IMR-90 (cell line): ENCODE measurements around the gene PBXIP1.

Experiments used
- BHLHE40 ChIP-seq: fragments of 150-350 bp; IDR thresholded peaks from 2 replicates; pipeline ENCODE4 v1.6.1; 2016; ENCODE audit warnings: mild to moderate bottlenecking, low read depth, low read length
- CEBPB ChIP-seq: IDR thresholded peaks from 2 replicates; pipeline ENCODE4 v1.6.1; 2012; ENCODE audit warnings: low read depth, low read length, improper control_type of control experiment
- MAFK ChIP-seq: IDR thresholded peaks from 2 replicates; pipeline ENCODE4 v1.6.1; 2012; ENCODE audit warnings: low read depth, low read length, improper control_type of control experiment
- MAZ ChIP-seq: IDR thresholded peaks from 2 replicates; pipeline ENCODE4 v1.6.1; 2012; ENCODE audit warnings: low read depth, mild to moderate bottlenecking, low read length, improper control_type of control experiment, moderate library complexity, borderline replicate concordance
- POLR2A ChIP-seq: IDR thresholded peaks from 2 replicates; pipeline ENCODE4 v1.6.1; 2012; ENCODE audit warnings: mild to moderate bottlenecking, low read depth, low read length
- RAD21 ChIP-seq: IDR thresholded peaks from 2 replicates; pipeline ENCODE4 v1.6.1; 2012; ENCODE audit warnings: low read length, improper control_type of control experiment
- RCOR1 ChIP-seq: IDR thresholded peaks from 2 replicates; pipeline ENCODE4 v1.6.1; 2012; ENCODE audit warnings: mild to moderate bottlenecking, low read length, improper control_type of control experiment; ENCODE audit not compliant: insufficient replicate concordance
- SMC3 ChIP-seq: fragments of 150-350 bp; IDR thresholded peaks from 2 replicates; pipeline ENCODE4 v1.6.1; 2016; ENCODE audit warnings: low read depth, mild to moderate bottlenecking, antibody characterized with exemption, low read length, moderate library complexity
- TF ChIP-seq, protein P1 (sequence below): conservative IDR thresholded peaks from 2 replicates; pipeline ENCODE4 v1.5.1; 2012; ENCODE audit warnings: mild to moderate bottlenecking, low read depth, low read length, improper control_type of control experiment
- TF ChIP-seq, protein P2 (sequence below): fragments of 150-350 bp; IDR thresholded peaks from 2 replicates; pipeline ENCODE4 v1.6.1; 2016; ENCODE audit warnings: low read depth, mild to moderate bottlenecking, low read length, moderate library complexity, borderline replicate concordance

DNA sequence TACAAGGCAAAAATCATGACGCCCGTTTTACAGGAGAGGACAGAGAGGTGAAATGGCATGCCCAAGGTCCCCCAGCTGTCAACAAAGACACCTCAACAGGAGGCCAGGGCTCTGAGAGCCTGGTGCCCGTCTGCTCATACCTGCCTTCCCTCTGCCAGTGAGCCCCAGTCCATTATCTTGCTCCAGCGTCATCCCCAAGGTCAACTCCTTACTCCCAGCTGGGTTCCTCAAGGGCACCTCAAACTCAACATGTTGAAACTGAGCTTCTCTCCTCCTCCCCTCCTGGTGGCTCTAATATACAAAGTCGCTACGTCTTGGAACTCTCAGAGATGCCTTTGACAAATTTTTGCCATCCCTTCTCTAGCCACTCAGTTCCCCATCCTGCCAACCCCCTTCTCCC is 3.2 kb downstream of the PBXIP1 start:
- TF ChIP-seq CEBPB (no peak), MAFK (no peak), POLR2A (no peak), RAD21 (no peak), SMC3 (no peak), RCOR1 (no peak), MAZ (no peak), BHLHE40 (no peak)
- TF ChIP-seq, protein P1, sequence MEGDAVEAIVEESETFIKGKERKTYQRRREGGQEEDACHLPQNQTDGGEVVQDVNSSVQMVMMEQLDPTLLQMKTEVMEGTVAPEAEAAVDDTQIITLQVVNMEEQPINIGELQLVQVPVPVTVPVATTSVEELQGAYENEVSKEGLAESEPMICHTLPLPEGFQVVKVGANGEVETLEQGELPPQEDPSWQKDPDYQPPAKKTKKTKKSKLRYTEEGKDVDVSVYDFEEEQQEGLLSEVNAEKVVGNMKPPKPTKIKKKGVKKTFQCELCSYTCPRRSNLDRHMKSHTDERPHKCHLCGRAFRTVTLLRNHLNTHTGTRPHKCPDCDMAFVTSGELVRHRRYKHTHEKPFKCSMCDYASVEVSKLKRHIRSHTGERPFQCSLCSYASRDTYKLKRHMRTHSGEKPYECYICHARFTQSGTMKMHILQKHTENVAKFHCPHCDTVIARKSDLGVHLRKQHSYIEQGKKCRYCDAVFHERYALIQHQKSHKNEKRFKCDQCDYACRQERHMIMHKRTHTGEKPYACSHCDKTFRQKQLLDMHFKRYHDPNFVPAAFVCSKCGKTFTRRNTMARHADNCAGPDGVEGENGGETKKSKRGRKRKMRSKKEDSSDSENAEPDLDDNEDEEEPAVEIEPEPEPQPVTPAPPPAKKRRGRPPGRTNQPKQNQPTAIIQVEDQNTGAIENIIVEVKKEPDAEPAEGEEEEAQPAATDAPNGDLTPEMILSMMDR: no peak
- TF ChIP-seq, protein P2, sequence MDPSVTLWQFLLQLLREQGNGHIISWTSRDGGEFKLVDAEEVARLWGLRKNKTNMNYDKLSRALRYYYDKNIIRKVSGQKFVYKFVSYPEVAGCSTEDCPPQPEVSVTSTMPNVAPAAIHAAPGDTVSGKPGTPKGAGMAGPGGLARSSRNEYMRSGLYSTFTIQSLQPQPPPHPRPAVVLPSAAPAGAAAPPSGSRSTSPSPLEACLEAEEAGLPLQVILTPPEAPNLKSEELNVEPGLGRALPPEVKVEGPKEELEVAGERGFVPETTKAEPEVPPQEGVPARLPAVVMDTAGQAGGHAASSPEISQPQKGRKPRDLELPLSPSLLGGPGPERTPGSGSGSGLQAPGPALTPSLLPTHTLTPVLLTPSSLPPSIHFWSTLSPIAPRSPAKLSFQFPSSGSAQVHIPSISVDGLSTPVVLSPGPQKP: no peak
